ENCODE results near the gene ANKS1B.
"Not testable (repeated sequence)": the region's sequence is repeated elsewhere in the genome, so short reads cannot be mapped to it uniquely, and the experiment has no call there.

The ANKS1B gene

DNA sequence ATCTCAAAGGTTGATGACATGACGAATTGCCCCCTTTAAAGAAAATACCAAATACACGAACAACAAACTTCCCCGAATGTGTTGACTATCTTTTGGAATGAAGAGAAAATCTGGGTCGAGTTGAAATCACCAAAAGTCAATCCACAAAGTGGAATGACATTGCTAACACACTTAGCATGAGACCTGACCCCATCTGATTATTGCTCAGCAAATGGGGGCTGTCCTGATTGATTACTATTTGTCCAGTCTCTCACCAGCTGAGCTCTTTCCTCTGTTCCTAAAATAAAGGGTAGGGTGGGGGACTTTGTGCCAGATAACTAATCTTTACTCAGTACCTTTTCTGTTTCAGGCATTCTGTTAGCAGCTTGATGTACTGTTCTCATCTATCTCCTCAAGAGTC lies 1116.2 kb downstream of the ANKS1B start:
- no peak for DNase-seq (ENCODE audit: low spot score)

GRCh38 chr12:98868076-98868475 lies 1116.7 kb downstream of the ANKS1B start:
- no peak for DNase-seq (ENCODE audit: low spot score)

GRCh38 chr12:98864363-98864762 lies 1120.4 kb downstream of the ANKS1B start:
- no peak for DNase-seq (ENCODE audit: low spot score)

DNA sequence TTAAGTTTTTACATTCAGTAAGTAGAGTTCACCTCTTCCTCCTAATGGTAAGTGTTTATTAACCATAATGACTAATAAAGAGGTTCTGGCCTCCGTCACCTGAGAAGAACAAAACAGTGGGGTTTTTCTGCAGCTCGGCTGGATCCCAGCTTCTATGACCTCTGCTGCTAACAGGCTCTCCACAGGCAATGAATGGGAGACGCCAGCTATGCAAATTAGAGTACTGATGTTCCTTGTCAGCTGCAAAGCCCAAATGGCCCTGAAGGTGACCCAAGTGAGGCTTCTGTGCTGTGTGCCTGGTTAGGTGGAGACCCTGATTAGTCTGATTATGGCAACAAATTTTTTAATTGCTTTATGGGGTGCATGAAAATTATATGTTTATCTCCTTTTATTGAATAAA lies 1121.6 kb downstream of the ANKS1B start:
- no peak for DNase-seq (ENCODE audit: low spot score)

DNA sequence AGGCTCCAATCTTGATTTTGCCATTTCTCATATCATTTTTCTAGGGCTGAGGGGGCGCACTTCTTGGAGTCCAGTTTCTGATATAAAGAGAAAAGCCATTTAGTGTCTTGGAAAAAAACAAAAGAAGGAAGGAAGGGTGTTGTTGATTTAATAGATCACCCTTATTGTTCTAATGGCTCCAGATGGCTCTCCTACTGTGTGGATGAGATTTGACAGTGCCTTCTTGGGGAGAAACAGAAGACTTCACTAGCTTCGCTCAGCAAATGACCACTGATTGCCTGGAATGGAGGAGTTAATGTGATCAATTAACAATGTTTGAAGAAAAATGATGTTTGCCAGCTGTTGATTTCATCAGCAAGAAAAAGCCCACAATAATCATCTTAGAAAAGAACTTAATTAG lies 1123.5 kb downstream of the ANKS1B start:
- DNase-seq (ENCODE audit: low spot score) = no peak

GRCh38 chr12:98856897-98857540 lies 1127.7 kb downstream of the ANKS1B start:
- no peak for DNase-seq (ENCODE audit: low spot score)

DNA sequence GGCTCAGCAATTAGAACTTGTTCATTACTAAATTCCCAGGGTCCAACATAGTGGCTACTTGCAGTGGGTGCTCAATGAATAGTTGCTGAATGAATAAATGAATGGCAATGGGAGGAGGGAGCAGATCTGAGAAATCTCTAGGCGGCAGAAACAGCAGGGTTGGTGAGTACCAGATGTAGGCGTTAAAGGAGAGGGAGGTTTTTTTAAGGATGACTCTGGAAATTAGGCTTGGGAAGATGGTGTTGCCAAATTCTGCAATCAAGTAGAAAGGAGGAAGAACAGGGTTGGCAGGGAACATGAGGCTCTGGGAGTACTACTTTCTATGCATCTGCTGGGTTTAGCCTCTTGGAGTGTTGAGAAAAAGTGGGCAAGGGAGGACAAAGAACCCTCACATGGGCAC lies 1132.6 kb downstream of the ANKS1B start:
- DNase-seq (ENCODE audit: low spot score) = no peak

- DNase-seq (ENCODE audit: low spot score) = no peak
These were observed 1137.5 kb downstream of the ANKS1B start for GRCh38 chr12:98847242-98847641.

GRCh38 chr12:98845957-98846356 lies 1138.8 kb downstream of the ANKS1B start:
- DNase-seq (ENCODE audit: low spot score) = no peak

DNA sequence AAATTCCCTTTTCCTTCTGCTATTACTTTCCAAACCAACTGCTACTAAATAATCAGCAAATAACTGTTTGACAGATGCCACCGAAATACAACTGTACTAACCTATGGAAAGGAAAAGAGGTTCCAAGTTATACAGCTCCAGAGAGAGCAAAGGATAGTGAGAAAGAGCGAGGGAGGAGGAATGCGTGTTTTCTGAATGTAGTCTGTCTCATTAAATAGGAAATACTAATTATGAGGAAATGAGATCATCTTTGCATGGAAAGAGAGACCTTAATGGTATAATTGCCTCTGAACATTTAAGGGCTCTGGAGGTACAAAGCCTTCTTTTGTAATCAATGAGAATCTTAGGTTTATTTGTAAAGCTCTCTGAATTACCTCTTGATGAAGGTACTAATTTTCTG lies 1144.4 kb downstream of the ANKS1B start:
- DNase-seq (ENCODE audit: low spot score) = no peak

GRCh38 chr12:98838231-98838647 lies 1146.5 kb downstream of the ANKS1B start:
- no peak for DNase-seq (ENCODE audit: low spot score)

DNA sequence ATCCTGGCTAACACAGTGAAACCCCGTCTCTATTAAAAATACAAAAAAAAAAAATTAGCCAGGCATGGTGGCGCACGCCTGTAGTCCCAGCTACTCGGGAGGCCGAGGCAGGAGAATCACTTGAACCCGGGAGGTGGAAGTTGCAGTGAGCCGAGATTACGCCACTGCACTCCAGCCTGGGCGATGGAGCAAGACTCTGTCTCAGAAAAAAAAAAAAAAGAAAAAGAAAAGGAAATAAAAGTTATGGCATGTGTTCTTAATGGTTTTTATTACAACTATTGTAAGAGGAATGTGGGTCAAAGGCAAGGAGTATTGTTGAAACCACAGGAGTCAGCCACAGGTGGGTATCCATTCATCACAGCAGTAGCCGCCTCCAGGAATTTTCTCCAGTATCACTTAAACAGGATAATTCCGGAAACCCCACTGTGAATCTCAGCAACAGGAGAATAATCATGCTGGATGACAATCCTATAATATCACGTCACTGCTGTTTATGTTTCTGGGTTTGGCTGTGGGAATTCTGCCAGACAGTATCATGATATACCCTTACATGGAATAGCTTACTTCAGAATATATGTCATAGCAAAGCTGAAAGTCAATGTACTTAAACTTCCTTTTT lies 1147.5 kb downstream of the ANKS1B start:
- DNase-seq (ENCODE audit: low spot score) = not testable (repeated sequence)

GRCh38 chr12:98830657-98831056 lies 1154.1 kb downstream of the ANKS1B start:
- no peak for DNase-seq (ENCODE audit: low spot score)

DNA sequence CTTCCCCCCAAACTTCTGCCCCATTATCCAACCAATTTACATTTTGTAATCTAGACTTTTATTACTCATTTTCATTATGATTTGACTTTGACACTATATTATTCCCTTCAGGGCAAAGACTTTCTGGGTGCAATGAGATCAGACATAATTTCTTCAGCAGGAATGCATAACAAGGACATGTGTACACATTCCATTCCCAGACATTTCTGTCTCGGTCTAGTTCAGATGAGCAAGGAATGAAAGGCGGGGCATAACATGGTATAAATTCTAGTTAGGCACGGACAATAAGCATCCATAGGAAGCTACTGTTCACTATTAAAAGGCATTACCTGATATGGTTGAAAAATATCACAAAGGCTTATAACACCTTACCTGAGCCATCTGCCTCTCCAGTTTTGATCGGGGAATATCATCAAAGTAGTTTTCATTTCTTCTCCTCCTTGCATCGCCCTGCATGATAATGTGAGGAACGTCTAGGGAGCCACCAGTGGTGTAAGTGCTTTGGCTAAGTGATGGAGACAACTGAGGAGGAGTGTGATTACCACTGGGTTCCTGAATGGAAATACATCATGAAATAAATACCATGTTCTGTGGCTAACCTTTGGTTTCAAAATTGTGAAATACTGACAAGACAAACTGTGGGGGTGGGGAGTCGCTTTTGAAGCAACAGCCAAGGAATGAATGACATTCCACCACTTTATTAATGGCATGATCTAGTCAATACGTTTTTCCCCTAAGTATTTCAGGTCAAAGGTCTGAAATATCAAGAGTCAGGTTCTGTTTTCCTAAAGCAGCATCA lies 1155.7 kb downstream of the ANKS1B start:
- DNase-seq (ENCODE audit: low spot score) = no peak

DNA sequence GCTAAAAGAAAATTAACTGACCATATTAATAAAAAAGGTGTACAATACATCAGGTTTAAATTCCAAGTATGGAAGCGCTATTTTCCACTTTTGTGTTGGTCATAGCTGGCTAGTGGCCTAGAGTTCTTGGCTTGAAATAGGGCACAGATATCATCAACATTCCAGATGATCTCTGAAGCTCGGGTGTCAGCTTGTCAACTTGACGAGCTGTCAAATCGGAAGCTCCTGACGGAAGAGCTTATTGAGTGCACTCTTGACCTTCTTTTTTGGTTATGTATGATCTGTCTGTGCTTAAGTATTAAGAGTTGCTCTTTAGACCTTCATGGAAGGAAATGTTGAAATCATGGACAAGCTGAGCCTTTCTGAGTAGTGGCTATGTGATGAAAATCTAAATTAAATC lies 1161.7 kb downstream of the ANKS1B start:
- no peak for DNase-seq (ENCODE audit: low spot score)

DNA sequence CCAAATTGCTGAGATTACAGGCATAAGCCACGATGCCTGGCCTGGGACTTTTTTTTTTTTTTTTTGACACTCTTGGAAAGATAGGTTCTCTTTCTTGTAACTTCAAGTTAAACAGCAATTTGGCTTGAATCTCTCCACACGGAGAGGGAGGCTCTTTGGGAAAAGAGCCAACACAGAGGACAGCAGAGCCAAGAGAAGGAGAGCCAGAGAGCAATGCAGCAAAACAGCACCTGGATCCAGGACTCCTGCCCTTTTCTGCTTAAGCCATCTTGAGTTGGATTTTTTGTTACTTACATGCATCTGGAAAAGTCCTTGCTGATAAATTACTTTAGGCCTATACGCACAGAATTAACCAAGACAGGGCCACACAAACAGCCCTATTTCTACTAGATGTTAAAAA lies 1162.9 kb downstream of the ANKS1B start:
- DNase-seq (ENCODE audit: low spot score) = no peak

DNA sequence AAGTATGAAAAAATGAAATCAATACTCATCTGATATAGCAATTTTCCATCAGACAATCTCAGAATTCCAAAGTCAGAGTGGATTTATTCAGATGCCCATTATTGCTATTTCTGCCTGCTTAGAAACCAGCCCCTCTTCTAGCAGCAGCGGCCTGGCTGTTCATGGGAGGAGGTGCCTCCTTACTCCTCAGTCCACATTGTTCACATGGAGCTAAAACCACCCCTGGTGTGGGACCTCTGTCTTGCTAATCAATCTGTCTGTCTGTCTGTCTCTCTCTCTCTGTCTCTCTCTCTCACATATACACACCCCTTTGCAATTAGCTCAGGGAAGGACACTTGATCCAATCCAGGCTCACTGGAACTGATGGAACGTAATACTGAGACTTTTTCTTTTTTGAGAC lies 1163.5 kb downstream of the ANKS1B start:
- no peak for DNase-seq (ENCODE audit: low spot score)

GRCh38 chr12:98819821-98820404 lies 1164.8 kb downstream of the ANKS1B start:
- no peak for DNase-seq (ENCODE audit: low spot score)

DNA sequence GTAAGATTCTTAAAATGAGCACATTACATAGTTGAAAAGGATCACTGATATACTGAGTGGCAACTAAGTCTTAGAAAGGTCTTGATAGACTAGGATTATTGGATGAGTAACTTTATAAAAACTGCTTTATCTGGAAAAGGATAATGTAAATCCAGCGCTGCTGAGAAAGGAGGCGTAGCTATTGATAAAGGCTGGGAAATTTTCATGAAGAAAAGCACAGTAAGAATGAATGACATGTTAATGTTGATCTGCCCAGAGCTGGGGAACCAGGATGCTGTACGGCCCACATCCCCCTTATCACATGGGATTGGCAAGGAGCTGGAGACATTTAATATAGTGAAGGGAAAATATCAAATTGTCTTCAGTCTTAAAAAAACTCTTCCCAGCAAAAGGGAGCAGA lies 1165.7 kb downstream of the ANKS1B start:
- DNase-seq (ENCODE audit: low spot score) = no peak

GRCh38 chr12:98818239-98818638 lies 1166.5 kb downstream of the ANKS1B start:
- no peak for DNase-seq (ENCODE audit: low spot score)

- no peak for DNase-seq (ENCODE audit: low spot score)
These were observed 1167.0 kb downstream of the ANKS1B start for GRCh38 chr12:98817742-98818141.

DNA sequence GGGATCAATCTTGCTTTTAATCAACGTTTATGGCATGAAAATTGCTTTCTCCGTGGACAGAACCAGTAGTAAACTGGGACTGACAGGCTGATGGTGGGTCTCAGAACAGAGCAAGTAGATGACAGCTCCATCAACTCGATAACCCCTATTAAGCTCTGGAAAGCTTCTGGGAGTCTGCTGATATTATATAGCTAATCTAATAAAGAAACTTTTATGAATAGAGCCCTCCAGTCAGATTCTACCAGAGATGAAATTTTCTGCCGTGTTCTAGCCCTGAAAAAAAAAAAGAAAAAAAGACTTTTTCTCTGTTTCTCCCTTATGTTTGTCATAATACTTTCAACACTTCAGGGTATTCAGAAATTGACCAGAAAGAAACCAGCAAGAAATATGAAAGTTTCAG lies 1168.0 kb downstream of the ANKS1B start:
- no peak for DNase-seq (ENCODE audit: low spot score)

DNA sequence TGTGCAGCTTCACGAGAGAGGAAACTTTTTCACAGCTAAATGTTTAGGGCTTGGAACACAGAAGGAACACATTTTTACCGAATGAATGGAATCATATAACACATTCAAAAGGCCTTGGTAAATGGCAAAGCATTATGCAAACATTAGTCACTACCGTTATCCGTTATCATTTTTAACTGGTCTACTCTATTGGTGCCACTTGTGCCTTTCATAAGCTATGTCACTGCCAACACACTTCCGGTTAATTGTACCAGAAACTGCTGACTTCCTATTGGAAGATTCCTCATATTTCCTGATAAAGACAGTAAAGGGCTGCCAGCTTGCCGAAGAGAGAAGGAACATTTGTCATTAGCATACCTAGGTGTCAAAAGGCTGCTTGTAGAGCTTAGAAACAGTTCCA lies 1170.5 kb downstream of the ANKS1B start:
- DNase-seq (ENCODE audit: low spot score) = no peak

Data from hepatic stellate cell (primary cell).